Omental fat pad (tissue), 4 donors: ENCODE results near the gene VOPP1. TPM values are rescaled to one million over a fixed set of nuclear protein-coding genes. Genes with fewer than 3 reads are reported as not detected.
A peak's percentile ranks its signal among the peaks of the same experiment; 100 is the strongest.

Source experiments
- ATAC-seq: fragments of 150-250 bp; one replicate; pipeline ENCODE4 v1.9.1; 2016; ENCODE audit warnings: mild to moderate bottlenecking, moderate library complexity; ENCODE audit not compliant: low FRiP score
- DNase-seq: peaks from one replicate; pipeline ENCODE4 v3.0.0-alpha.2; 2019; ENCODE audit warnings: low spot score
- total RNA-seq, 4 donors: library from RNA; depleted of rRNA; stranded (reverse); fragments of >200 nt; gene quantifications; one replicate each; pipeline ENCODE4 v1.1.0, GENCODE V29; 2016
- TF ChIP-seq, protein P1 (sequence below), 3 donors: fragments of 450-650 bp; IDR thresholded peaks; one replicate each; pipeline ENCODE4 v1.5.1; 2016 to 2017; ENCODE audit warnings: antibody characterized with exemption in 3 of 3, mild to moderate bottlenecking in 3 of 3, moderate library complexity in 2 of 3

VOPP1 gene
- total RNA-seq, 4 donors from 2014 or later, result 31.3 to 64.0 (median 57.9) TPM

DNA sequence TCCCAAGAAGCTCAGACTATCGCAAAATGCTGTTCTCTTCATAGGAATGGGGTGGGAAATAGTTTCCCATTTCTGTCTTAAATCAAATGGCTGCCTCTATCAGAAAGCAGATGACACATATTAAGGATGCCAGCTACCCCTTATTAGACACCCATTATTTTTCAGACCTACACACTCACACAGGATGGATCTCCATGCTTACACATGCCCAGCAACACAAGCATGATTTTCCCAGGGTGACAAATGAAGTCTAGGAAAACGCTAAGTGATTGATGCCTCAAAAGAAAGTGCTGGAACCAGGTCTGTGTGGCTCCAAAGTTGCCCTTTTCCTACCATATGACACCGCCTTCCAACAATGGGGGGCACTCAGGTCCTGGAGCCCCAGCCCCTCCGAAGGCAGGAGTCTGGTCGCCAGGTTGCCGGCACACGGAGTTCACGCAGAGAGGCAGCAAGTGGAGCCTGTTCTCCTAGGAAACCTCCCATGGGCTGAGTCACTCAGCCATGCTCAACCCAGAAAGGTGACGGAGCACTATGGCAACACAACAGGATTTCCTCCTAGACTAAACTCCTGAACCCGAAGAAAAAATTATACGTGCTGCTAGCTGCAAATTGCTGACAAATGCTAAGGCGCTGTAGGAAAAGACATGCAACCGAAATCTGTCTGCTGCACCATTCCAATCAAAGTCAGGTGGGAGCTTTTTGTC, 19.8 kb downstream of the VOPP1 start:
- DNase-seq, result no peak
- TF ChIP-seq, protein P1, sequence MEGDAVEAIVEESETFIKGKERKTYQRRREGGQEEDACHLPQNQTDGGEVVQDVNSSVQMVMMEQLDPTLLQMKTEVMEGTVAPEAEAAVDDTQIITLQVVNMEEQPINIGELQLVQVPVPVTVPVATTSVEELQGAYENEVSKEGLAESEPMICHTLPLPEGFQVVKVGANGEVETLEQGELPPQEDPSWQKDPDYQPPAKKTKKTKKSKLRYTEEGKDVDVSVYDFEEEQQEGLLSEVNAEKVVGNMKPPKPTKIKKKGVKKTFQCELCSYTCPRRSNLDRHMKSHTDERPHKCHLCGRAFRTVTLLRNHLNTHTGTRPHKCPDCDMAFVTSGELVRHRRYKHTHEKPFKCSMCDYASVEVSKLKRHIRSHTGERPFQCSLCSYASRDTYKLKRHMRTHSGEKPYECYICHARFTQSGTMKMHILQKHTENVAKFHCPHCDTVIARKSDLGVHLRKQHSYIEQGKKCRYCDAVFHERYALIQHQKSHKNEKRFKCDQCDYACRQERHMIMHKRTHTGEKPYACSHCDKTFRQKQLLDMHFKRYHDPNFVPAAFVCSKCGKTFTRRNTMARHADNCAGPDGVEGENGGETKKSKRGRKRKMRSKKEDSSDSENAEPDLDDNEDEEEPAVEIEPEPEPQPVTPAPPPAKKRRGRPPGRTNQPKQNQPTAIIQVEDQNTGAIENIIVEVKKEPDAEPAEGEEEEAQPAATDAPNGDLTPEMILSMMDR (IDR thresholded peaks at IDR 0.05), result no peak
- ATAC-seq, result peak; percentile 47

DNA sequence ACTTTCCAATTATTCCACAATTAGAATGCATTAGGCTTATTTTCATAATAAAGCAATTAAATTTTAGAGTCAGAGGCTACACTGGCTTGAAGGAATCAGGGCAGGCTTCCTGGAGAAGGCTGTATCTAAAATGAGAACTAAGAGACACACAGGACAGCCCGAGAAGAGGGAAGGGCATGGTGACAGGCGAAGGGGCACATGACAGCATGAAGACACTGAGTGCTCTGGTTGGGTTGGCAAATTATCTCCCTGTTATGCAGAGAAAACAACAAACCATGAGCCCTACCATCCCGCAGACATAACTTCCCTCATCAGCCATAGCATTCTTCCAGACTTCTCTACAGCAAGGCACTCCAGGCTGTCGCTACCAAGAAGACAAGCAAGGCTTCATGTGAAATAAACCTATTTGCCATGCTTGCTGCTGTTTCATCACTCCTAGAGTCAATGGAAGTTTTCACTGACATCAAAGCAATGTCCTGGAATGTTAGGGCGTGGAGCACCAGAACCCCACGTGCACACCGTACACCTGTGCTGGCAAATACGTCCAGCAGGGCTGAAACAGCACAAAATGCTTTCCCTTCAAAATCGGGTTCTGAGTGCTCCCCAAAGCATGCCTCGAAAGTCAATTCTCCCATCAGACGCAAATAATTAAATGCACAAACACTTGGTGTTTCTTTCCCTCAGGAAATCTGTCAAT, 21.3 kb downstream of the VOPP1 start:
- DNase-seq, result no peak
- no peak for ATAC-seq
- TF ChIP-seq, protein P1 (IDR thresholded peaks at IDR 0.05), result no peak

DNA sequence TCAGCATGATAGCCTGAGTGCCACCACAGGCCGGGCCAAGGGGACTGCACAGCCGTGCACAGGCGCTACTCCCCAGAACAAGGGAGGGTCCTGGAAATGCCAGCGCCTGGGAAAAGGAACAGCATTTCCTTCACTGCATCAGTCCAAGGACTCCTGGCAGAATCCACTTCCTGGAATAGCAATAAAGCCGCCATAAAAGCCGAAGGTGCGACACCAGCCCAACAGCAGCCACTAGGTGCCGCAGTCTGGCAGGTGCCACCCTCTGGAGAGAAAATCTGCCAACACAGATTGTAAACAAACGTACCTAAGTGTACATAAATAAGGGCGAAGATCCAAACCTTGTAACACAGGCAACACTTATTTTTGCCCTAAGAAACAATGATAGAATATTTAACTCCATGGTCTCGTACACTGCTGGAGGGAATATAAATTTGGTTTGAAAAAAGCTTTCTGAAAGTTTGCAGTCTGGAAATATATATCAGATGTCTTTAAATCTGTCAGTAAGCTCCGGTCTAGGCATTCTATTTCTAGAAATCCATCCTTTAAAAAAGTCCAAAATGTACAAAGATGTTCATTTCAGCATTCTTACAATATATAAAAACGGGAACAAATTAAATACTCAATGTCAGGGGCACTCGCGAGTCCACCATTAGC, 22.2 kb downstream of the VOPP1 start:
- ATAC-seq (no peak), DNase-seq (no peak)
- TF ChIP-seq, protein P1 (IDR thresholded peaks at IDR 0.05), result no peak

DNA sequence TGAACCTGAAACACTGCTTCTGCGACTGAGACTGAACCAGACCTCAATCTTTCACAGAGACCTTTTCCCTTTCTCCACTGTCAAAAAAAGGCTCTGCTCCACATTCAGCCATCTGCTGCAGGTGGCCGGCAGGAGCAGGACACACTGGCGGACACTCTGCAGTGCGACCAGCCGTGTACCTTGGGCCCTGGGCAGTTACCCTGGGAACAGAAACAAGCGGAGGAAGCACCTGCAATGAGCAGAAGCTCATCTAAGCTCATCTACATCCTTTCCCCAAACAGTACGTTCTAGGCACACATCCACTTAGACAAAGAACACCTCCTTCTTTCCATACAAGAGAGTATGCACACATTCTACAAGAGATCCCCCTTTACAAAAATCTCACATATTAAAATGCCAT, 22.8 kb downstream of the VOPP1 start:
- DNase-seq (no peak), ATAC-seq (no peak)
- TF ChIP-seq, protein P1 (IDR thresholded peaks at IDR 0.05), result no peak

DNA sequence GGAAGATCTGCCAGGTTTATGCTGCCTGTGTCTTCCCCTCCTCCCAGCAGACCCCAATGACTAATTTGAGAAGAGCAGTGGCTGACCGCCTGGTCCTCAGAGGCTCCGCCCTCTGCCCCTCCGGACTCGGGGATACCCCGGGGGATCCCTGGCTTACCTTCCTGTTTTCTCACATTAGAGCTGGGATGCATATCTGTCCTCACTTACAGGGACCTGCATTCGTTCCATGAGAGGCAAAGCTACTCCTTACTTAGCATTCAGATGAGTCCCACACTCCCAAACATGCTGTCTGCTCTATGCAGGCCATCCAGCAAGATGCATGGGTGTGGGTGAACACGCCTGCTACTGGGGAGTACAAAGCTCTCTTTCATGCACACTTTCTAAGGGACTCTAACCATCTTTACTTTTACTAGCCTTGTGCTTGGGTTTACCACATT, 24.0 kb downstream of the VOPP1 start:
- ATAC-seq (no peak), DNase-seq (no peak)
- TF ChIP-seq, protein P1 (IDR thresholded peaks at IDR 0.05), result no peak

DNA sequence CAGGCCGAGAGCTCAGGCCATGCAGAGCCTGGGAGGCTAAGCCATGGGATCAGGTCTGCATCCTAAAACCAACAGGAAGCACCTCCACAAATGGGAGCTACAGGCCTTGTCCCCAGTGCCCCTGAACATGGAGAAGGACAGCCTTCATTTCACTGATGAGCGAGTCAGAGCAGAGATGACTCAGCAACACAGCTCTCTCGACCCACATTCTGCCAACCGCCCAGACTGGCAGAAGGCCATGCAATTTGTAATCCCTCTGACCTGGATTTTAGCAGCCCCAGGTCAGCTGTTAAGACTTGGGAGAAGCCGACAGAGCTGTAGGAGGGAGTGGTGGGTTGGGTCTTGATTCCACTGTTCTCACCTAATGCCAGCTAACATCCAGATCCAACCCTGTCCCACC, 25.5 kb downstream of the VOPP1 start:
- TF ChIP-seq, protein P1 (IDR thresholded peaks at IDR 0.05), result no peak
- DNase-seq (peak; percentile 60), ATAC-seq (peak; percentile 91)
